HG03565 (cell line): ENCODE results near the gene DDX49.

Experiments used
- ATAC-seq: cut with Tn5 transposase; IDR thresholded peaks from one replicate; pipeline ENCODE4 v1.9.1; 2021; ENCODE audit warnings: mild to moderate bottlenecking, moderate library complexity; ENCODE audit not compliant: unreplicated experiment

The DDX49 gene

DNA sequence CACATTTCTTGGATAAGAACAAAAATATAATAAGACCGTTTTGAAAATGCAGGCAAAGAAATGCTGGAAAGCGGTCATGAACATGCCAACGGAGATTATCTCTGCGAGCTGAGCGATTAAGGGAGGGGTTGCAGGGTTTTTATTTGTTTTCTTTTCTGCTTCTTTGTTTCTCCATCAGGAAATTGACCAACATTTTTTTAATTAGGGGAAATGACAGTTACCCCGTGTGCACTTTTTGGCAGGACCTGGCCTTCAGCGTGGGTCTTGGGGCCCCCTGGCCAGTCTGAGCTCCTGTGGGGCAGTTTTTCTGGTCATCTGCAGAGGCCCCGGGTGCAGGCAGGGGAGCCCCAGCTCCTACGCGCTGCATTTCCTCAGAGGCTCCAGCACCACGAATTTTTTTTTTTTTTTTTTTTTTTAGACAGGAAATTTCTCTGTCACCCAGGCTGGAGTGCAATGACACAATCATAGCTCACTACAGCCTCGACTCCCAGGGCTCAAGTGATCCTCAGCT lies 52.8 kb downstream of the DDX49 start:
- ATAC-seq, result no peak

DNA sequence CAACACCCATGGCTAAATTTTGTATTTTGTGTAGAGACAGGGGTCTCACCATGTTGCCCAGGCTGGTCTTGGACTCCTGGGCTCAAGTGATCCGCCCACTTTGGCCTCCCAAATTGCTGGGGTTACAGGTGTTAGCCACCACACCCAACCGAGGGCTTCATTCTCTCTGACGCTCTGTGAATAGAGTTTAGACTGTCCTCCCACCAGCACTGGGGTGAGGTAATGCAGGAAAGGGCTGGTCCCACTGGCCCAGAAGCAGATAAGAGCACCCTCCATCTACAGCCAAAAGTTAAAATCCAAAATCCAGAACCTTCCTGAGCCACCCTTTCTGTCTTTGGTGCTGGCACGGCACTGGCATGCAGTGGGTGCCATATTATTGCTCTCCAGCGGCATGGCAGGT lies 53.3 kb downstream of the DDX49 start:
- no peak for ATAC-seq

GRCh38 chr19:18975011-18975410 lies 55.5 kb downstream of the DDX49 start:
- no peak for ATAC-seq

DNA sequence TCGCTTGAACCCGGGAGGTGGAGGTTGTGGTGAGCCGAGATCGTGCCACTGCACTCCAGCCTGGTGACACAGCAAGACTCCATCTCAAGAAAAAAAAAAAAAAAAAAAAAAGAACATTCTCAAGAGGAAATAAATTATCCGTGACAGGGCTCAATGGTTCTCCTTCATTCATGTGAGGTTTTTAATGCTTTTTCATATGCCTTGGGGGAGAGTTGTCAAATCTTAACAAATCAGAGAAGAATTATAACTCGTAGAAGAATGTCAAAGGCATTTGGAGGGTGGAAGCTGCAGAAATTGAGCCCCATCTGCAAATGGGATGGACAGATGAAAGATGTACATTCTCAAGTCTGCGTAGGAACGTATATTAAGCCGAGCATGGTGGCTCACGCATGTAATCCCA lies 56.4 kb downstream of the DDX49 start:
- ATAC-seq, result no peak
